Cortex of kidney (tissue), 1 donor: ENCODE results near the gene TDO2.
"Not testable (repeated sequence)": the region's sequence is repeated elsewhere in the genome, so short reads cannot be mapped to it uniquely, and the experiment has no call there.

Source experiments
- DNase-seq: peaks from one replicate; lab custom pipeline; 2025; lab: John Stamatoyannopoulos, UW

TDO2 gene

DNA sequence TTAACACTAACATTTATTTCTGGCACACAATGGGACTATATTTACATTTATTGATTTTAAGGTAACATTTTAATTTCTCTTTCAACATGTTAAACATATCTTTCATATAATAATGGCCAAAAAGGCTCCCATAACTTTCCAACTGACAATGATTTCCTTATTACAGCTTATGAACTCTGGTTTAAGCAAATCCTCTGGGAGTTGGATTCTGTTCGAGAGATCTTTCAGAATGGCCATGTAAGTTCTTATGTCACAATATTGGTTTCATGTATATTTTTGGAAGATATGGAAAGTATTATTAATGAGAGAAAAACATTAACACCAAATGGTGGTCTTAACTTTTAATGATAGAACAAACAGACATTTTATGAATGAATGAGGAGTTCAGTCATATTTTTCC is 4.1 kb downstream of the TDO2 start:
- DNase-seq: no peak

DNA sequence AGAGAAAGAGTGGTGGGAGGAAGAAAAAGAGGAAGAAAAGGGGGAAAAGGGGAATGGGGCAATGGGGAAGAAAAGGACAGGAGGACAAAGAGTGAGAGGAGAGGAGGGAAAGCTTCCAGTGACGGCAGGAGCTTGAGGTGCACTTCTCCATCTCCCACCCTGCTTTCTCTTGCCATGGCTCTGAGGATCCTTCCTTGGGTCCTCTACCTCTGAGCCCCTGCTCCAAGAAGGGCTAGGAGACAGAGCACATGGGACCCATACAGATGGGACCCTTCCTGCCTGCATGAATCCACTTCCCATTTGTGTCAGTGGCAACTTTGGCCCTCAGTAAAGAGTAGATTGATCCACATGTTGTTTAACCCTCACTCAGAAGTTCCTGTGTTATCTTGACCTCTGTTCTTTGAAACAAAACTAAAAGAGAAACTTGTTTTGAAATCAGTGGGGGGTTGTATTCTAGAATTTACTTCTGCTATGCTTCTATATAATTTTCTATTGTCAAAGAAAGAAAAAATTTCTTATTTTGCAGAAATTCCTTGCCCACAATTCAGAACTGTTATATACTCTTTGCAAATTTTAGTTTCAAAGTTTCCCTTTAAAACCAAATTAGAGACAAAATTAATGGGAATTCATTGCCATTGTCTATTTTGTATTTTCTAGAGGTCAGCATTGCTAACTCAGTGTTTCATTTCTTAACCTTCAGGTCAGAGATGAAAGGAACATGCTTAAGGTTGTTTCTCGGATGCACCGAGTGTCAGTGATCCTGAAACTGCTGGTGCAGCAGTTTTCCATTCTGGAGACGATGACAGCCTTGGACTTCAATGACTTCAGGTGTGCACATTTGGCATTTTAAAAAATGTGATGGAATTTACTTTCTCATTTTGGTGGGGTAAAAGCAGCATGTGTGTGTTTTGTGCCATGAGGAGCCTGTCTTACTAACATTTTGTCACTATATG is 5.0 kb downstream of the TDO2 start:
- no peak for DNase-seq

DNA sequence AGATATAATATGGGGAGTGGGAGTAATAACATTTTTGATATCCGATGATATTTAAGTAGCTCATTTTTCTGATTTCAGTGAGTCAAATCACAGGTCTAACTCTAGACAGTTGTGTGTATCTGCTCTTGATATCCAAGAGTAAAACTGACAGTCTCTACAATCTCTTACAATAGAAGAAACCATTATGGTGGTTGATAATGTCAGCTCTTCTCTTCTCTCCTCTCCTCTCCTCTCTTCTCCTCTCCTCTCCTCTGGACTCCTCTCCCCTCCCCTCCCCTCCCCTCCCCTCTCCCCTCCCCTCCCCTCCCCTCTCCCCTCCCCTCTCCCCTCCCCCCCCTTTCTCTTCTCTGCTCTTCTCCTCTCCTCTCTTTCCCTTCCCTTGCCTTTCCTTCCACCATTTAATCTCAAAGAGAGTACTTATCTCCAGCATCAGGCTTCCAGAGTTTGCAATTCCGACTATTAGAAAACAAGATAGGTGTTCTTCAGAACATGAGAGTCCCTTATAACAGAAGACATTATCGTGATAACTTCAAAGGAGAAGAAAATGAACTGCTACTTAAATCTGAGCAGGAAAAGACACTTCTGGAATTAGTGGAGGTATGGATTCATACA is 6.2 kb downstream of the TDO2 start:
- DNase-seq: no peak

DNA sequence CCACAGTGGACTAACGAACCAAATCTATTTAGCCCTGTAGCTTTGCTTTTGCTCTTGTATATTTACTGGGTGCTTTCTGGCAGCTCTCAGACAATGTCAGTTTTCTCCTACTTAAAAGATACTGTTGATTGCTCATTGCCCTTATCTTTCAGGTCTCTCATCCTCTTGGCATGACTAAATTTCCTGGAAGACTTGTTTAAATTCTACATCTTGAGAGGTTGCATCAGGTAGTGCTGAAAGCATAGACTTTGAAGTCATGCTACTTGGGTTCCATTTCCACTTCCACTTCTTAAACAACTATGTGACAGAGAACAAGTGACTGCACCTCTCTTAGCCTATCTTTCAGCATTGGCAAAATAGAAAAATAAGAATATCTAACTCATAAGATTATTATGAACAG is 8.4 kb downstream of the TDO2 start:
- DNase-seq: no peak

DNA sequence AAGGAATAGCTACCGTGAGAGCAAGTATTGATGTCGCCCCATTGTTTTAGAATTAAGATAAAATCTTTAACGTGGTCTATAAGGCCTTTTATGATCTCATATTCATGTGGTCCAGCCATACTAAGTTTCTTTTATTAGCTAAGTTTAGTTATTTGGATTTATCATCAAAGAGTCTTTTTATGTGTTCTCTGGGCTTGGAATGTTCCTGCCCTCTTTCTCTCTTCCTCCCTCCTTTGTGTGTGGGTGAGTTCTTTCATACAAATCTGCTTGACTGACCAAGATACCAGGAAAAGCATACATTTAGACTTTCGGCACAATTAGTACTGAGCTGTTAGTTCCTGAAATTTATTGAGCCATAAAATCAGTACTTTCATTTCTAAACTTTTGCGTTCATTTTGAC is 11.3 kb downstream of the TDO2 start:
- DNase-seq: no peak

DNA sequence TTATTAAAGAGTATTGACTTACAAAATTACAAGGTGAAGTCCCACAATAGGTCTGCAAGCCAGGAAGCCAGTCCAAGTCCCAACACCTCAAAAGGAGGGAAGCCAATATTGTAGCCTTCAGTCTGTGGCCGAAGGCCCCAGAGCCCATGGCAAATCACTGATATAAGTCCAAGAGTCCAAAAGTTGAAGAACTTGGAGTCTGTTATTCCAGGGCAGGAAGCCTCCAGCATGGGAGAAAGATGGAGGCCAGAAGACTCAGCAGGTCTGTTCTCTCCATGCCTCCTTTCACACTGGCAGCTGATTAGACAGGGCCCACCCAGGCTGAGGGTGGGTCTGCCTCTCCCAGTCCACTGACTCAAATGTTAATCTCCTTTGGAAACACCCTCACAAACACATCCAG is 18.1 kb downstream of the TDO2 start:
- no peak for DNase-seq

DNA sequence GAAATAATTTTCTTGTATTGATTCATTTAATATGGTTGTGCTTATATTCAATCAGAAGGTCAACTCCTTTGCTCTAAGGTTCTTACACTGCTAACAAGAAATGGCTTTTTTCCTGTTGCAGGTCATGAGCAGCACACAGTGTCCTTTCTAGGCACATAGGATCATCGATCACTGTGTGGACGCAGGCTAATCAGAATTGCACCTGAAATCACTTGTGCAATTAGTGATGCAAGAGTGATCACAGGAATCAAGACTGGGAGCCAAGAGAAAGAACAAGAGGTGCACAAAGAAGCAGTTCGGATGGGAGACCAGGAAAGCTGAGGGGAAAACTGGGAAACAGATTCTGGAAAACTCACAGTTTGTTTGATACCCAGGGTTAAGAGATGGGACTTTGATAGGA is 21.1 kb downstream of the TDO2 start:
- DNase-seq: no peak

DNA sequence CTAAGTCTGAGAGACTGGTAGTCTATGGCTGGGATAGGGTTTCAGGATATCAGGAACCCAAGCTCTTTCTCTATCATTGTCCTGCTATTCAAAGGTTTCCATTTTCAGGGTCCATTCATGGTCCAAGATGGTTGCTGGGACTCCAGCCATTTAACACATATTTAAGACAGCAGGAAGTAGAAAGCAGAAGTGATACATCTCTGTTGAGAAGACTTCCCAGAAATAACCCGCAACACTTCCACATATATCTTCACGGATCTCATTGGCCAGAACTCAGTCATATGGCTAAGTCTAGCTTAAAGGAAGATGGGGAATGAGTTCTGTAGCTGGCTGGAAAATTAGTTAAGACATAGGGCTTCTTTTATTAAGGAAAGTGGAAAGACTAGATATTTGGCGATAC is 26.3 kb downstream of the TDO2 start:
- DNase-seq: no peak

DNA sequence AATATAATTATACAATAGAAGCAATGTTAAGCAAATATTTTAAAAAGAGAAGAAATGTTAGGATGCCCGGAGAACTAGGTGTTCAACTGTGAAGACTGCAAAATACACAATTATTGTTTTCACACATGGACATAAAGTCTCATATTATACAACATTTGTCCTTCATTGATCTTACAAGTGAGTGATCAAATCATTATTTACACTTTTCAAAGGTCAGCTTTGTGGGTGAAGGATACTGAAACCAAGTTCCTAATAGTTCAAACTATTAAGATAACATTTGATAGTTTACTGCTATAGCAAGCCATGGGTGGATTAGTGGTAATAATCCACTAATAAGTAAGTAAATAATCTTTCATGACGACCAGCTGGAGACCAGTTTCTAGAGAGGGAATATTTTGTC is 26.8 kb downstream of the TDO2 start:
- no peak for DNase-seq

DNA sequence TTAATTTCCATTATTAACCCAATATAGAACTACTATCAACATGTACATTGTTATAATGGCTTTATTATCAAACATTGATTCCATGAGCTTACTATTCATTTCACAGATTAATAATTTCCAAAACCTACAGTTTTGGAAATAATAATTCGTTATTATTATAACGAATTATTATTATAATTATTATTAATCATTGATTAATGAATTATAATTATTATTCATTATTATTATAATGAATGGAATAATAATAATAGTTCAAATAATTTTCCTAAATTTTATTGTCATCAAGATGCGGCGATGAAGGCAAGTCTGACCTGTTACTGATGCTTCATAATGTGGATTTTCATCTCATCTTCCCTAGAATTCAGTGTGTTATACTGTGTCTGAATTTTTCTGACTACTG is 28.1 kb downstream of the TDO2 start:
- no peak for DNase-seq

DNA sequence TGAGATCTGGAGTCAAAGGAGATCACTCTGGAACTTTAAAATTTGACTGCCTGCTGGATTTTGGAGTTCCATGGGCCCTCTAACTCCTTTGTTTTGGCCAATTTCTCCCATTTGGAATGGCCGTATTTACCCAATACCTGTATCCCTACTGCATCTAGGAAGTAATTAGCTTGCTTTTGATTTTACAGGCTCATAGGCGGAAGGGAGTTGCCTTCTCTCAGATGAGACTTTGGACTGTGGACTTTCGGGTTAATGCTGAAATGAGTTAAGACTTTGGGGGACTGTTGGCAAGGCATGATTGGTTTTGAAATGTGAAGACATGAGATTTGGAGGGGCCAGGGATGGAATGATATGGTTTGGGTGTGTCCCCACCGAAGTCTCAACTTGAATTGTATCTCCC is 31.1 kb downstream of the TDO2 start:
- DNase-seq: not testable (repeated sequence)

DNA sequence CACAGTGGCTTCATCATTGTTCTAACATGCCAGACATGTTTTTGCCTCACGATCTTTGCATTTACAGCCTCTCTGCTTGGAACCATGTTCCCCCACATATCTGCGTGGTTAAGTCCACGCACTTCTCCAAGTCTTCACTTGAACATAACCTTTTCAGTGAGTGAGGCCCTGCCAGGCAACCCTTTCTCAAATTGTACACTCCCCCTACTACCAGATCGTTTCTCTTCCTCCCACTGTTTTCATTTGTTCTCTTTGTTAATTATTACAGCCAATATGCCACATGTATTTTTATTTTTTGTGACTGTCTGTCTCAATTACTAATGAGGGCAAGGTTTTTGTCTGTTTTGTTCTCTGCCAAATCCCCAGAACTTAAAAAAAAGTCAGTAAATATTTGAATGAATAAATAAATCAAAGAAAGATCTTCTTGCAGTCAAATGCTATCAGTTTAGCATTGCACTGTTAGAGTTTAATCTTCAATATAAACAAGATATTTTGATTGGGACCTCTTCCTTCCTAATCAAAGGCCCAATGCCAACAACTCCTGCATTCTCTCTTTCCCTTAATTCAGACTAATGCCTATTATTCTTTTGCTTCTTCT is 32.0 kb downstream of the TDO2 start:
- DNase-seq: no peak

DNA sequence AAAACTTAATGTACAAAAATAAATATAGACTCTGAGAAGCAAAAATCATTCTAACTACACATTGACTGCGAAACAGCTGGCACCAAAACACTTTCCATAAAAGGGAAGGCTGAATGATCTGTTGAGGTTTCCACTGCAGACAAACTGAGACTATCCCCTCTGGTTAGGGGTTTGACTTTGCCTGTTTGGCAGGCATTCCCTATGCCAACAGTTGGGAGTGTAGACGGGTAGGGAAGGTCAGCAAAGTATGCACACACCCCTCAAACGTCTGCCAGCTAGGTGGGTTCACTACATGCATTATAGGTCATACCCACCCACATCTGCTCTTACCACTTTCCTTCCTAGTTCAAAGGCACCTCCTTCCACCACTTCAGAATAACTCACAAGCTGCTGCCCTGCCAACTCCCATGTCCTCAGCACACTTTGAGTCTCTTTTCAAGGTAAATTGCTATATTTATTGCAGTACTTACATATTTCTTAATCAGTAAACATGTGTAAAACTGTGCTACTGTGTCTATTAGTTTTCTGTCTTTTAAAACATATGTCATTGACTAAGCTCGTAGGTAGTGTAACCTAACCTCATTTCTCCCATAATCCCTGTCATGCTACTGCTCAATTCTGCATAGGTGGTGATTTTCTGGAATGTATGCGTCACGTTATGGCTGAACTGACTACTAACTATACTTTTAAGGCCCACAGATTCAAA is 37.7 kb downstream of the TDO2 start:
- no peak for DNase-seq

DNA sequence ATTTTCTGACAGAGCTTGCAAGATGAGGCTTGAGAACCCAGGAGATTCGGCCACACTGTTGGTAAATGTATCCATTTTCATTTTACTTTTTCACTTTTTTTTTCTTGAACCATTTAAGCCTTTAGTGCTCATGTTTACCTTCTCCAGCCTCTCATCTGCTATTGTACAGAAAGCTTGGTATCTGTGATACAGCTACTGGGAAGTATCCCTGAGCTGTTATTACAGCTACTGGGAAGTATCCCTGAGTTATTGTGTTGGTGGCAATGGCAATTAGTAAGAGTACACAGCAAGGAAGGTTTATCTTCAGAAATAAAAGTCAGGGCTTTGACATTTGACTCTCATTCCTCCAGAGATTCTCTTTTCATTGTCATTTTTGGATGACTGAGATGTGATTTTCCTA is 38.3 kb downstream of the TDO2 start:
- DNase-seq: no peak

DNA sequence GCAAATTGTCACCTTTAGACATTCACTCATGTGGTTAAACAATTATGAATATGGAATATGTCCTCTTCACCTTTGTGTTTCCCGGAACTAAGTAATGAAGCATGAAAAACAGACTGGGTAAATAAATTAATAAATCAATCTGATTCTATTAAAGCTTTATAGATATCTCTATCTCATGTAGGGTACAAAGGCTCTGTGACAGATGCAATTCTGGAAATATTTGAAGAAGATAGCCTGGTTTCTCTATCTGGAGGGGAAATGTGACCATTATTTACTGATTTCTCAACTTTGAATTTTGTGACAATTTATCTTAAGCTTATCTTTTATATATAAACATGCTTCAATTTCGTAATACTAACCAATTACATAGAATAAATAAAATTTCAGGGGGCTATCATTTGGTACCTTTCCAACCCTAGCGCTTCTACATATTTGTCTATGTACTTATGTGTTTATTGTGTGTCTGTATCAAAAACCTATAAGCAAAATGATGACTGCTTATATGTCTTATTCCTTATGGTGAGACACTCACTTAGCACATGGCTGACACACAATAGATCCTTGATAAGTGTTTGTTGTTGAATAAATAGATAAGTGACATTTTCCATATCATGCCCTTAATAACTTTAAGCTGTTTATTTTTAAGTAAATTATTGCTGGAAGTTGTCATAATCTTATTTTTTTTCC is 40.3 kb downstream of the TDO2 start:
- no peak for DNase-seq

DNA sequence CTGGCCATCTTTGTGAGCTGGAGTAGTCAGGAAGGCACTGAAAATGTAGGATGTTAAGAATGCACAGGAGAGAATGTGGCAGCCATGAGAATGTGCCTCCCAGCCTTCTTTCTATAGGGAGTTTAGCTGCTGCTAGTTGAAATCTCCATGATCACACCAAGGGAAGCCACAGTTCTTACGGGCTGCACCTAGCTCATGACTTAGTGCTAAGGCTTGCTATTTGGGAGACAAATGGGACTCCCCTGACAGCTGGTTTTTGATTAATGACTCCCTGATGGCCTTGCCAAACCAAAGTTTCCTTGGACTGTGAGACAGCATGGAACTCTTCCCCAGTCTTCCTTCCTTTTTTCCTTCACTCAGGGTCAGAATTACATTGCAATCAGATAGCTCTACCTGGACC is 41.0 kb downstream of the TDO2 start:
- no peak for DNase-seq

DNA sequence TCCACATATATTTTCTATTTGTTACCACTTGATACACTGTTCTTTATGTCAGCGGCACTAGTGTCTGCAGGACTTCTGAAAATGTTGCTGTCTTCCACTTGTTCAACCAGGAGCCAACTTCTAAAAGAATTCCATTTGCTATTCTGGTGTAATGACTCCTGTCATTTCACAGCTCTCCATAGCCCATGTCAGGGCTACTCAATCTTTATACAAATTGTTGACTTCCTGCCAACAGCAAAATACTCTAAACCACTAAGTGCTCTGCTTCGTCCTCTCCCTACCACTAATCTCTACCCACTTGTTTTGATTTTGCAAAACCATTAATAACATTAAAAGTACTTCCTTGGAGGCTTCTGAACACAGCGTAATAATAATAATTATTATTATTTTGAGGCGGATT is 43.0 kb downstream of the TDO2 start:
- no peak for DNase-seq

DNA sequence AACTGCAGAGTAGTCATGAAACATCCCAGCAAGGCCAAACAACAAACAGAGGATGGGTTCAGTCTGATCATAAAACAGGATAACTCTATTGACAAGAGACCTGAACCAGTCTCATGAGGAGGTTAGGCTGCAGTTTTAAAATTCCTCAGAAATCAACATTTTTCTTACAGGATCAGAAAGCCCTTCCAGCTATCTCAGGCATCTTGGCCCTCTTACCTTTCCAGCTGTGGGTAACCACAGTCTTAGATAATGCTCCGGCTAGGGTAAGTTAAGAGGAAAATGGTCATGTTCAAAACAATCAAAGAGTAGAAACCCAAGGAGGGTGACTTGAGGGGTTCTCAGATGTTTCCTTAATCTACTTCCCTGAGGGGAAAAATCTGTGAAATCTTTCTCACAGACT is 45.0 kb downstream of the TDO2 start:
- no peak for DNase-seq

DNA sequence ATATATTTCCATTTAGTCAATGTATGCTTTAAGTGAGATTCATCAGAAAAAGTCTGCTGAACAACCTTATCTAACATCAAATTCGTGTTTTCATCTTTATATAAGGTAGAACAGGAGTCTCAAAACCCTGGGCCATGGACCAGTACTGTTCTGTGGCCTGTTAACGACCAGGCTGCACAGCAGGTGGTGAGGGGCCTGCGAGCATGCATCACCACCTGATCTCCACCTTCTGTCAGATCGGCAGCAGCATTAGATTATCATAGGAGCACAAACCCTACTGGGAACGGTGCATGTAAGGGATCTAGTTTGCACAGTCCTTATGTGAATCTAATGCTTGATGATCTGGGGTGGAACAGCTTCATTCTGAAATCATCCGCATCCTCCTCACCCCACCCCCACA is 47.0 kb downstream of the TDO2 start:
- DNase-seq: no peak

DNA sequence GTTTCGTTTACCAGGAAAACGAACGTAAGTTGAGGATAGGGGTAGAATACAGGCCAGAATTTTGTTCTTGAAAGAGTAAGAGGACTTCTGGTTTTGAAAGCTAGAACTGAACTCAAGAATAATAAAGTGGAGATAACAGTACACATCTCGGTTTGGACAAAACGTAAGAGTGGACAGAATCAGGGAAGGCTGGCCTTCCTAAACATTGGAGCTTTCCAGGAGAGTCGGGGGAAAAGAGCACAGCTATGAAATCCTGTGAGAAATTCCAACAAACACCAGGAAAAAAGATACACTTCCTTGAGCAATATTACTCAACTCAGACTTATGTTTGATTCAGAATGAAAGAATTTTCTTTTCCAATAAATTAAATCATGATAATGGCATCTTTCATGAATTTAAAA is 49.0 kb downstream of the TDO2 start:
- DNase-seq: no peak

DNA sequence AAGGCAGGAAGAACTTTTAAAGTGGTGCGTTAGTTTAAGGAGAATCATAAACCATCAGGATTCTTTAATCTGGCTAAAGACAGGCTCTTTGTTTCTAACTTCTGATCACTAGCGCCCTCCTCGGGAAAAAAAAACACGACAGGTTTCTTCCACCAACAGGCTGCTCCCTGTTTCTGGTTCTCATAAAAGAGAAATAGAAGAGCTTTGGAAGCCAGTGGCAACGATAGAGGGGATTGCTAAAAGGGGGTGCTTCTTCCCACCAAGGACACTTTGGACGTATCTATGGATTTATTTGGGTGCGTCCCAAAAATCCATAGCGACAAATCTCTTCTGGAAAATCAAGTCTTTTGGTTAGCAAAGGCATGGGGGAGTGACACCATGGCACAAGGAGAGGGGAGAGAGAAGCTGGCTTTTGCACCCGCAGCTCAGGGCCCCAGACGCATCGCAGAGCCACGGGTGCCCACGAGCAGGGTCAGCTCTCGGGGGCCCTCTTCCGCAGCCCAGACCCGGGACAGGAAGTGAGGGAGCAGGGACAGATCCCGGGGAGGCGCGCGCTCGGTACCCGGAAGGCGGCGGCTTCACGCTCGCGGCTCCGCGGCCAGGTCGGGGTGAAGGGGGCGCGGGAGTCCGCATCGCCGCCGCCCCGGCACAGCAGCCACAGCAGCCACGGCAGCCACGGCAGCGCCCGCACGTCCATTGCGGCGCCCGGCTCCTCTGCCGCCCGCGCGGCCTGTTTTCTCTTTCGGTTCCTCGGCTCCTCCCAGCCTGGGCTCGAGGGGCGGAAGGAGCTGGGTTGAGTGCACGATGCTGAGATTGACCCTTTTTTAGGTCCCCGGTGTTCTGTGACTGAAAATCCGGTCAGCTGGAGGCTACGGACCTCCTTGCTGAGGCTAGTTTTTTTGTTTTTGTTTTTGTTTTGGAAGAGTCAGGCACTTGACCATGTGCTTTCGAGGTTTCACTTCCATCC is 49.9 kb downstream of the TDO2 start, which contains the start of gene CTSO:
TSS of gene CTSO (minus strand) at position 716 of the 967 bp plus-strand sequence. CDS start at position 697, 19 bp downstream.
- no peak for DNase-seq
